Measurements from ENCODE around the gene CATSPERD.
A peak's percentile ranks its signal among the peaks of the same experiment; 100 is the strongest.

Gene CATSPERD

DNA sequence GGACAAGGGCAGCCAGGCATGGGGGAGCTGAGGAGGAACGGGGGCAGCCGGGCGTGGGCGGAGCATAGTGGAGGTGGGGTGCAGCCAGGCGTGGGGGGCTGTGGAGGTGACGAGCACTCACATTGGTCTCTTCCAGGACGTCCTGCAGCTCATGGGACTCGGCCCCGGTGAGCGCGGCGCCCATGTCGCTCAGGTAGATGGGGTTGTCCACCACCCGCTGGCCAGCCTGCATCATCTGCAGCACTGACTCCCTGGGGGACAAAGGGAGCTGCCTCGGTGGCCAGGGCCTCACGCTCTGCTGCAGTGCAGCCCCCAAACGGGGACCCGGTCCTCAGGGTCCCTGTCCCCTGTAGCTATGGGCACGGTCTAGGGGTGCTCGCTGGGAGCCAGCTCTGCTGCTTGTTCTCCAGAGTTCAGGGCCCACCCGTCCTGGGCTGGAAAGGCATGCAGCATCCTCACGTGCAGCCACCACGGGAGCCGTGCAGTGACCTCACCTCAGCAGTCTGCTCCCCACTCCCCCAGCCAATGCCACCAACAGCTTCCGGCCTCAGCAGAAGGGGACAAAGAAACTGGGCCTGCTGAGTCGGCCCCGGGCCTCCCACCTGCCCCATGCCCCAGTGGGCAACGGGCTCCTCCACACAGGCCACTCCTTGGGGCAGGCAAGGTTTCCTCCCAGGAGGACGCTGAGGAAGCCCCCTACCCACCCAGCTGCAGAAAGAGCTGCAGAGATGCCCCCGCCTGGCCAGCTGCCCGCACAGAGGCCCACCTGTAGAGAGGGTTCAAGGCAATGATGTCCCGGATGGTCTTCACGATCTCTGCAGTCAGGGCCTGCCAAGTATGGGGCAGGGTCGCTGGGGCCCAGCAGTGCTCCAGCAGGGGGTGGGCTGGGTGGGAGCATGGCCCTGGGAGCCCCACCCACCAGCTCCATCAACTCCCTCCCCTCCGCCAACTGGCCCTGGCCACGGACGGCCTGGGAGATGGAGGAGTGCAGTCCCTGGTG lies 12.6 kb upstream of the CATSPERD start:
- peak; percentile 22 for DNase-seq (ENCODE audit: low spot score)
- TF ChIP-seq, protein P1, sequence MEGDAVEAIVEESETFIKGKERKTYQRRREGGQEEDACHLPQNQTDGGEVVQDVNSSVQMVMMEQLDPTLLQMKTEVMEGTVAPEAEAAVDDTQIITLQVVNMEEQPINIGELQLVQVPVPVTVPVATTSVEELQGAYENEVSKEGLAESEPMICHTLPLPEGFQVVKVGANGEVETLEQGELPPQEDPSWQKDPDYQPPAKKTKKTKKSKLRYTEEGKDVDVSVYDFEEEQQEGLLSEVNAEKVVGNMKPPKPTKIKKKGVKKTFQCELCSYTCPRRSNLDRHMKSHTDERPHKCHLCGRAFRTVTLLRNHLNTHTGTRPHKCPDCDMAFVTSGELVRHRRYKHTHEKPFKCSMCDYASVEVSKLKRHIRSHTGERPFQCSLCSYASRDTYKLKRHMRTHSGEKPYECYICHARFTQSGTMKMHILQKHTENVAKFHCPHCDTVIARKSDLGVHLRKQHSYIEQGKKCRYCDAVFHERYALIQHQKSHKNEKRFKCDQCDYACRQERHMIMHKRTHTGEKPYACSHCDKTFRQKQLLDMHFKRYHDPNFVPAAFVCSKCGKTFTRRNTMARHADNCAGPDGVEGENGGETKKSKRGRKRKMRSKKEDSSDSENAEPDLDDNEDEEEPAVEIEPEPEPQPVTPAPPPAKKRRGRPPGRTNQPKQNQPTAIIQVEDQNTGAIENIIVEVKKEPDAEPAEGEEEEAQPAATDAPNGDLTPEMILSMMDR (IDR thresholded peaks at IDR 0.05; ENCODE audit: extremely low read depth, missing control alignments), result no peak

DNA sequence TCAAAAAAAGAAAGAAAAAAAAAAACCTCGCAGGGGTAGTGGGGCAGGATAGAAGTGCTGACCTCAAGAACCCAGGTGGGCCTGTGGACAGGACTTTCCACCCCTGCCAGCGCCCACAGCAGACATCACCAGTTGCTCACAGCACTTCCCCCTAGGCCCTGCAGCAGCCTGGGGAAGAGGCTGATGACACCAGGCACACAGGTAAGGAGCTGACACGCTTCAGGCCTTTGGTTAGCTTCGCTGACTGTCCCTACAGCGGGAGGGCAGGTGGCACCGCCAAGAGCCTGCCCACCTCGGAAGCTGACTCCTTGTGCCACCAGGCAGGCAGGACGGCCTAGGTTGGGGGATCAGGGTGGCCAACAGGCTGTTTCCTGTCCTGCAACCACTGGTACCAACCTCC lies 9.4 kb upstream of the CATSPERD start:
- DNase-seq (ENCODE audit: low spot score), result no peak
- TF ChIP-seq, protein P1 (IDR thresholded peaks at IDR 0.05; ENCODE audit: extremely low read depth, missing control alignments), result no peak

DNA sequence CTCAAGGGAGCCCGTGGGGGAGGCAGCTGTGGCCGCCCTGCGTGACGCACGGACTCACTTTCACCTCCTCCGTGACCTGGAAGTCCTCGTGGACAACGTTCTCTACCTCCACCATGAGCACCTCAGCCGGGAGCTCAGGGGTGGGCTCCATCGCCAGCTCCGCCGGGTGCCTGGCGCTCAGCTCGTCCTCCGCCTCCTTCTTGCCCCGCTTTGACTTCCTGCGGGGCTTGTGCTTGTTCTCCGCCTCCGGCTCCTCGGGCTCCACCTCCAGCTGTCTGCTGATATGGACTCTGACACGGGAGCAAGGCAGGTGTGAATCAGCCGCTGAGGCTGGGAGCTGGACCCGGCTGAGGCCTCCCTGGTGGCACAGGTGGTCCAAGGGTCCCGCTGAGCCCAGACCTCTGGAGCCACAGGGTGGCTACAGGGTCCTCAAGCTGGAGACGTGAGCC lies 8.7 kb upstream of the CATSPERD start:
- TF ChIP-seq, protein P1 (IDR thresholded peaks at IDR 0.05; ENCODE audit: extremely low read depth, missing control alignments), result no peak
- no peak for DNase-seq (ENCODE audit: low spot score)

DNA sequence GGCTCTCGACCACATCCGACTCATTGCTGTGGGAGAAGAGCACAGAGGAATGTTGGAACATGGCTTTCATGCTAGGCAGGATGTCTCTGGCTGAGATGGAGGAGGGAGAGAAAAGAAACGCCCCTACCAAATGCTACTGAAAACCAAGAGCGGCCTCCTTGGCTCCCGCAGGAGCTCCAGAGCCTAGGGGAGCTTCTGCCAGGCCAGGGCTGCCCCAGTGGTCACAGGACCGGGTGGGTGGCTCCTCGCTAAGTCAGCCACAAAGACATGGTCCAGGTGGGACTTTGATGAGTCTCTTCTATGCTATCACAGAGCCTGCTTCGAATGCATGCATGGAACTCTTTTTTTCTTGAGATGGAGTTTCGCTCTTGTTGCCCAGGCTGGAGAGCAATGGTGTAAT lies 7.2 kb upstream of the CATSPERD start:
- TF ChIP-seq, protein P1 (IDR thresholded peaks at IDR 0.05; ENCODE audit: extremely low read depth, missing control alignments), result no peak
- no peak for DNase-seq (ENCODE audit: low spot score)

DNA sequence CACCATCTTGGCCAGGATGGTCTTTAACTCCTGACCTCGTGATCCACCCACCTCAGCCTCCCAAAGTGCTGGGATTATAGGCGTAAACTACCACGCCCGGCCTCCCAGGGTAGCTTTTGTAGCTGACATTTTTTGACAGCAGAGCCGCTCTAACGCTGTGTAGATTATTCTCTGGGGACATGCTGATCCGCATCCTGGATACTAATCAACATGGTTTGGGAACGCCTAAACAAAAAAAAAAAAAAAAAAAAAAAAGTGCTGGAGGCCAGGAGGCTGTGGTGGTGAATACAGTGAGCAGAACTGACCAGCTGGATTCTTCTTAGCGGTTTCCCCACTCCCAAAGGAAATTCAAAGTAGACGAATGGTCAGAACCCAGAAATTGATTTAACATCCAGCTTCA lies 5.6 kb upstream of the CATSPERD start:
- no peak for DNase-seq (ENCODE audit: low spot score)
- TF ChIP-seq, protein P1 (IDR thresholded peaks at IDR 0.05; ENCODE audit: extremely low read depth, missing control alignments), result no peak

DNA sequence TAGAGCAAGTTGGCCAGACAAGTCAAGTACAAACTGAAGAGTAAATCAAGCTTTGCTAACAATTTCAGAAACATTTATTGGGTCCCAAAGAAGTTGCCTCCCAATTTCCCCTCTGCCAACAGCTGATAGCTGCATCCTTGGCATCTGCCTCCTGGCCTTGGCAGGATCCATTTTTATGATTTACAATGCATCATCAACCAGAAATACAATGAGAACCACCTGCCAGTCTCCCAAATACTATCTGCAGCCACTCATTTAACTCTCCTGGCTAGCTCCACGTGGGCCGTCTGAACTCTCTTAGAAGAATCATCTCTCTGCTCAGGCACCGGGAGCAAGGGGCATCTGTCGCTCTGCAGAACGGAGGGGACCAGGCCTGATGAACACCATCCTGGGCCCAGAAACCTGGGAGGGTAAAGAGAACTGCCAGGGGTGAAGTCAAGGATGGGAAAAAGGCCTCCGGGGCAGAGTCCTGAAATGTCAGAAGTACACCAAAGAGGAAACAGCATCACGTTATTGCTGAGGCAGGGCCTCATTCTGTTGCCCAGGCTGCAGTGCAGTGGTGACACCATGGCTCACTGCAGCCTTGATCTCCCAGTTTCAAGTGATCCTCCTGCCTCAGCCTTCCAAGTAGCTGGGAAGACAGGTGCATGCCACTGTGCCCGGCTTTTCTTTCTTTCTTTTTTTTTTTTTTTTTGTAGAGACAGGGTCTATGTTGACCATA lies 3.1 kb upstream of the CATSPERD start:
- DNase-seq (ENCODE audit: low spot score), result no peak
- TF ChIP-seq, protein P1 (IDR thresholded peaks at IDR 0.05; ENCODE audit: extremely low read depth, missing control alignments), result no peak

All from GM20000 (cell line).